ENCODE data around the gene CREB5. TPM values are rescaled to one million over a fixed set of nuclear protein-coding genes. Genes with fewer than 3 reads are reported as not detected.

CREB5 gene
- total RNA-seq, 1 donor from 2014 or later, result 13.6 TPM

DNA sequence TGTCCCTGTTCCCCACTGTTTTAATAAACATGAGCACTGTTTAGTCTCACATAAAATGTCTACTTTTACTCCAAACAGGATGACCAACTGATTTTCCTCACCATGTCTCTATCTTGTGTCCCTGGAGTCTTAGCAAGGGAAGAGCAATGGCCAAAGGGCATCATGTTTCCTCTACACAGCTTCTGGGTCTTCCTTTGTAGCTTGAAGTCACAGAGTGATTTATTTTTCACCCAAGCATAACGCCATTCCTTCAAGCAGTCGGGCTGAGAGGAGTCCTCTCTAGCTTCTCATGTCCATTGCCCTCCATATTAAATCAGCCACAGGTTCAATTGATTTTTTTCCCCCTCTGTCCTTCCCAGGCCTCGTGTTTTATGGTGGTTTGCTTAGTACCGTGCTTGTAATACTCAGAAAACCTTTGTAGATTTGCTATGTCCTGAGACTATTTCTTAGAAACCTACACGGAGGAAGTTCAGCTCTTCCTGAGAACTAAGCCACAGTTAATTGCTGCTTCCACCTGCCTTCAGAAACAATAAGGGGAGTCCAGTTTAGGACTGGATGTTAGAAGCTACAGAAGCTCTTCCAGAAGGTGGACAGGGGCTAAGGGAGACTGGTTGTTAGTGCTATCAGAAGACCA is 178.8 kb downstream of the CREB5 start:
- no peak for DNase-seq (ENCODE audit: low spot score in 2 of 2, unreplicated experiment in 2 of 2)
- TF ChIP-seq, protein P1, sequence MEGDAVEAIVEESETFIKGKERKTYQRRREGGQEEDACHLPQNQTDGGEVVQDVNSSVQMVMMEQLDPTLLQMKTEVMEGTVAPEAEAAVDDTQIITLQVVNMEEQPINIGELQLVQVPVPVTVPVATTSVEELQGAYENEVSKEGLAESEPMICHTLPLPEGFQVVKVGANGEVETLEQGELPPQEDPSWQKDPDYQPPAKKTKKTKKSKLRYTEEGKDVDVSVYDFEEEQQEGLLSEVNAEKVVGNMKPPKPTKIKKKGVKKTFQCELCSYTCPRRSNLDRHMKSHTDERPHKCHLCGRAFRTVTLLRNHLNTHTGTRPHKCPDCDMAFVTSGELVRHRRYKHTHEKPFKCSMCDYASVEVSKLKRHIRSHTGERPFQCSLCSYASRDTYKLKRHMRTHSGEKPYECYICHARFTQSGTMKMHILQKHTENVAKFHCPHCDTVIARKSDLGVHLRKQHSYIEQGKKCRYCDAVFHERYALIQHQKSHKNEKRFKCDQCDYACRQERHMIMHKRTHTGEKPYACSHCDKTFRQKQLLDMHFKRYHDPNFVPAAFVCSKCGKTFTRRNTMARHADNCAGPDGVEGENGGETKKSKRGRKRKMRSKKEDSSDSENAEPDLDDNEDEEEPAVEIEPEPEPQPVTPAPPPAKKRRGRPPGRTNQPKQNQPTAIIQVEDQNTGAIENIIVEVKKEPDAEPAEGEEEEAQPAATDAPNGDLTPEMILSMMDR (IDR thresholded peaks at IDR 0.05; ENCODE audit: unreplicated experiment), result no peak
- Mint-ChIP-seq H3K36me3 (no peaks in the 10 kb centered on the region), H3K4me3 (no peak overlapping the region), H3K27ac (no peak overlapping the region), H3K27me3 (ENCODE audit: low read depth) (peaks cover 25% of the 10 kb centered on the region), H3K9me3 (no peaks in the 10 kb centered on the region), H3K4me1 (peaks cover 29% of the 10 kb centered on the region)

DNA sequence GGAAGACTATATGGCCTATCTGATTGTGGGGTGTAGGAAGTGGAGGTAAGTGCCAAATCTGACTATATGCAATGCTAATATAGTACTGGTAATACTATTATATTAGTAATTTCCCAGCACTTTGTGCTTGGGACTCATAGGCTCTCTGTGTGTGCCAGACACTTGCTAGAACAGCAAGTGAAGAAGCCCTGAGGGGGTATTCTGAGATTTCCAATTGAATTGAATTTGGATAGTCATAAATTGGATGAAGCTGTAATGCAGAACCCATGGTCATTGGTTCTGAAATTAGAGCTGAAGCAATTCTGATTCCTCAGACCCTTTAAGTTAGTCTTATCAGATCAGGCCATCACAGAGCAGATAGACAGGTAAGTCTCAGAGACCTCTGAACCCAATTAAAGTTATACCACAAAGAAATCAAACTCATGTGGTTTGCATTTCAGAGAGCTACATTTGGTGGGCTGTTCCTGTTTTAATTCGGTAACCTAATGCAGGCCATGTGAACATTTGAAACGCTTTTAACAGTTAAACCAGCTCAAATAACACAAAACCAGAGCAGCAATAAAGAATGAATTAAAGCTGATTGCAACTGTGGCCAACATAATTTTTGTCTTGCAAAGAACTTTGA is 179.5 kb downstream of the CREB5 start:
- Mint-ChIP-seq H3K9me3 (no peaks in the 10 kb centered on the region), H3K4me1 (peaks cover 24% of the 10 kb centered on the region), H3K36me3 (no peaks in the 10 kb centered on the region), H3K27me3 (ENCODE audit: low read depth) (peaks cover 20% of the 10 kb centered on the region), H3K4me3 (no peak overlapping the region), H3K27ac (no peak overlapping the region)
- DNase-seq (ENCODE audit: low spot score in 2 of 2, unreplicated experiment in 2 of 2), result no peak
- TF ChIP-seq, protein P1 (IDR thresholded peaks at IDR 0.05; ENCODE audit: unreplicated experiment), result no peak

DNA sequence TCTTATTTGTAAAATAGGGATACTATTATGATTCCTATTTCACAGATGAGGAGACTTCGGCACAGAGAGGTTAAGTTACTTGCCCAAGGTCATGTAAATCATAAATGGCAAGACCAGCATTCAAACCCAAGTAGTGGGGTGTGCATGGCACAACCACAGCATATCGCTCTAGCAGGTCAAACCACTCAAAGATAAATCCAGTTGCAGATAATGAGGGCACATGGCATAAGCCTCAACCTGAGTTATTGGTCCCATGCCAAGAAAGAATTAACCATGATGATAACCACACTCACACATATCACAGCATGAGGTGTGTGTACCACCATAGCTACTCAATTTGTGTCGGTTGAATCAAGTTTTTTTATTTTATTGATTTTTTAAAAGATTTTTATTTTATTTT is 180.5 kb downstream of the CREB5 start:
- TF ChIP-seq, protein P1 (IDR thresholded peaks at IDR 0.05; ENCODE audit: unreplicated experiment), result no peak
- Mint-ChIP-seq H3K4me1 (peaks cover 16% of the 10 kb centered on the region), H3K27ac (no peak overlapping the region), H3K4me3 (no peak overlapping the region), H3K27me3 (ENCODE audit: low read depth) (peaks cover 20% of the 10 kb centered on the region), H3K9me3 (no peaks in the 10 kb centered on the region), H3K36me3 (no peaks in the 10 kb centered on the region)
- no peak for DNase-seq (ENCODE audit: low spot score in 2 of 2, unreplicated experiment in 2 of 2)

DNA sequence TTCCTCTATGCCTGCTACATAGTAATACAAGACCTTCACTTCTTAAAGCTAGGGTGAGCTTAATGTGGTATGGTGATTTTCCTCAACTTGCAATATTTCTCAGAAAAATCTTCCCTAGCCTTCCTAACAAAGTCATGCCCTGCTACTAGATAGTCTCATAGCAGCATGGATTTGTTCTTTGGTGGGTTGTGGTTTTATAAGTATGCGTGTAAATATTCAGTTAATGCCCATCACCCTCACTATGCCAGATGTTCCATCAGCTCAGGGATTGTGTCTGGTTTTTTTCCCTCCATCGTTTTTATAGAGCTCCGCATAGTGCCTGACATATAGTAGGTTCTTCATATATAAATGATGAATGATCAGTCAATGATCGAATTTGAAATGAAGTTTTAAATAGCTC is 182.8 kb downstream of the CREB5 start:
- peaks cover 17% of the 10 kb centered on the region for H3K27me3 Mint-ChIP-seq (ENCODE audit: low read depth)
- no peak overlapping the region for H3K4me3 Mint-ChIP-seq
- H3K4me1 Mint-ChIP-seq, result peaks cover 14% of the 10 kb centered on the region

DNA sequence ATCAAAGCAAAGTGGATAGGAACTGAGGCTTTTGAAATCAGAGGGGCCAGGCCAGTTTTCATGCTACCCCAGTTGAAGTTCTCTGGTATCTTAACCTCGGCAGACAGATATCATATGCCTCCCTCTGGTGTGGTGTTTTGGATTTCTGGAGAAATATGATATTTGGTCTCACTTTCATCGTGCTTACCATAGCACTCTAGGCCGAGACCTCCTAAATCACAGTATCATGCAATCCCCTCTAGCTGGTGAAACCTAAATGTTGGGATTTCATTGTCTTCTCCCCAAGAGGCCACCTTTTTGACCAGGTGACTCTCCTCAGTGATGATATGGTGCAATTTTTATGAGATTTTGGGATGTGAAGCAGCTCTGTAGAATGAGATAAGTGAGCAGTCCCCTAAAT is 183.5 kb downstream of the CREB5 start:
- no peak for DNase-seq (ENCODE audit: low spot score in 2 of 2, unreplicated experiment in 2 of 2)
- H3K9me3 Mint-ChIP-seq, result no peaks in the 10 kb centered on the region
- H3K27ac Mint-ChIP-seq, result no peak overlapping the region
- peaks cover 14% of the 10 kb centered on the region for H3K4me1 Mint-ChIP-seq
- H3K27me3 Mint-ChIP-seq (ENCODE audit: low read depth), result peaks cover 20% of the 10 kb centered on the region
- no peaks in the 10 kb centered on the region for H3K36me3 Mint-ChIP-seq
- TF ChIP-seq, protein P1 (IDR thresholded peaks at IDR 0.05; ENCODE audit: unreplicated experiment), result no peak
- no peak overlapping the region for H3K4me3 Mint-ChIP-seq

More for the DNA sequence above, 182.8 kb downstream of the CREB5 start:
- Mint-ChIP-seq H3K27ac (no peak overlapping the region), H3K36me3 (no peaks in the 10 kb centered on the region), H3K9me3 (no peaks in the 10 kb centered on the region)
- TF ChIP-seq, protein P1 (IDR thresholded peaks at IDR 0.05; ENCODE audit: unreplicated experiment), result no peak
- no peak for DNase-seq (ENCODE audit: low spot score in 2 of 2, unreplicated experiment in 2 of 2)

All from mesothelial cell of epicardium (in vitro differentiated cells).